Nephron progenitor cell (in vitro differentiated cells): ENCODE measurements around the gene SHB.

Experiments used
- DNase-seq: peaks from one replicate; pipeline ENCODE4 v3.0.0; 2021
- H3K27ac Mint-ChIP-seq: 2 replicates; pipeline ENCODE4 v1.8.0; 2021; ENCODE audit warnings: mild to moderate bottlenecking, moderate library complexity, mixed read lengths
- H3K27me3 Mint-ChIP-seq: 2 replicates; pipeline ENCODE4 v1.8.0; 2021; ENCODE audit warnings: mild to moderate bottlenecking, low read depth, mixed read lengths; ENCODE audit not compliant: poor library complexity
- H3K36me3 Mint-ChIP-seq: 2 replicates; pipeline ENCODE4 v1.8.0; 2021; ENCODE audit warnings: low read depth, mixed read lengths
- H3K4me1 Mint-ChIP-seq: 2 replicates; pipeline ENCODE4 v1.8.0; 2021; ENCODE audit warnings: mixed read lengths
- H3K4me3 Mint-ChIP-seq: 2 replicates; pipeline ENCODE4 v1.8.0; 2021; ENCODE audit warnings: mild to moderate bottlenecking, moderate library complexity, mixed read lengths
- H3K9me3 Mint-ChIP-seq: 2 replicates; pipeline ENCODE4 v1.8.0; 2021; ENCODE audit warnings: mild to moderate bottlenecking, moderate library complexity, mixed read lengths
- CTCF ChIP-seq: fragments of 200-600 bp; sonication (generic); IDR thresholded peaks from 2 replicates; pipeline ENCODE4 v1.5.0; 2021; ENCODE audit warnings: antibody characterized with exemption

SHB gene

GRCh38 chr9:37926737-37927118 lies 142.3 kb downstream of the SHB start:
- peaks cover 63% of the 10 kb centered on the region for H3K4me1 Mint-ChIP-seq
- H3K36me3 Mint-ChIP-seq: peaks cover 17% of the 10 kb centered on the region
- no peak overlapping the region for H3K27ac Mint-ChIP-seq
- TF ChIP-seq CTCF: no peak
- peaks cover 8% of the 10 kb centered on the region for H3K9me3 Mint-ChIP-seq
- H3K27me3 Mint-ChIP-seq: no peaks in the 10 kb centered on the region
- no peak overlapping the region for H3K4me3 Mint-ChIP-seq
- DNase-seq: no peak

- Mint-ChIP-seq H3K27me3 (no peaks in the 10 kb centered on the region), H3K4me3 (no peak overlapping the region), H3K9me3 (peaks cover 6% of the 10 kb centered on the region), H3K4me1 (peaks cover 70% of the 10 kb centered on the region), H3K27ac (peak overlapping the region; percentile 44), H3K36me3 (peaks cover 13% of the 10 kb centered on the region)
- DNase-seq: no peak
- TF ChIP-seq CTCF: no peak
Observed at GRCh38 chr9:37925786-37926736, 143.0 kb downstream of the SHB start.

- Mint-ChIP-seq H3K27ac (peak overlapping the region; percentile 10), H3K4me1 (peaks cover 81% of the 10 kb centered on the region), H3K4me3 (no peak overlapping the region), H3K9me3 (no peaks in the 10 kb centered on the region), H3K27me3 (no peaks in the 10 kb centered on the region), H3K36me3 (peaks cover 6% of the 10 kb centered on the region)
- no peak for DNase-seq
- TF ChIP-seq CTCF: no peak
Observed at GRCh38 chr9:37925006-37925405, 144.0 kb downstream of the SHB start.

GRCh38 chr9:37924538-37924937 lies 144.5 kb downstream of the SHB start:
- peaks cover 85% of the 10 kb centered on the region for H3K4me1 Mint-ChIP-seq
- H3K4me3 Mint-ChIP-seq: no peak overlapping the region
- TF ChIP-seq CTCF: no peak
- H3K36me3 Mint-ChIP-seq: peaks cover 2% of the 10 kb centered on the region
- no peaks in the 10 kb centered on the region for H3K27me3 Mint-ChIP-seq
- H3K27ac Mint-ChIP-seq: no peak overlapping the region
- DNase-seq: no peak
- H3K9me3 Mint-ChIP-seq: no peaks in the 10 kb centered on the region

- no peak for TF ChIP-seq CTCF
- H3K4me3 Mint-ChIP-seq: no peak overlapping the region
- H3K27ac Mint-ChIP-seq: no peak overlapping the region
- no peak for DNase-seq
- H3K36me3 Mint-ChIP-seq: no peaks in the 10 kb centered on the region
- H3K9me3 Mint-ChIP-seq: no peaks in the 10 kb centered on the region
- peaks cover 92% of the 10 kb centered on the region for H3K4me1 Mint-ChIP-seq
- no peaks in the 10 kb centered on the region for H3K27me3 Mint-ChIP-seq
Observed at GRCh38 chr9:37923796-37924427, 145.1 kb downstream of the SHB start.
